Measurements from ENCODE around the gene FBXW11. TPM values are rescaled to one million over a fixed set of nuclear protein-coding genes. Genes with fewer than 3 reads are reported as not detected.
"Not testable (repeated sequence)": the region's sequence is repeated elsewhere in the genome, so short reads cannot be mapped to it uniquely, and the experiment has no call there.

FBXW11 gene
- total and polyA plus RNA-seq, 7 experiments from 2014 or later: 15.0 to 40.7 (median 30.0) TPM

DNA sequence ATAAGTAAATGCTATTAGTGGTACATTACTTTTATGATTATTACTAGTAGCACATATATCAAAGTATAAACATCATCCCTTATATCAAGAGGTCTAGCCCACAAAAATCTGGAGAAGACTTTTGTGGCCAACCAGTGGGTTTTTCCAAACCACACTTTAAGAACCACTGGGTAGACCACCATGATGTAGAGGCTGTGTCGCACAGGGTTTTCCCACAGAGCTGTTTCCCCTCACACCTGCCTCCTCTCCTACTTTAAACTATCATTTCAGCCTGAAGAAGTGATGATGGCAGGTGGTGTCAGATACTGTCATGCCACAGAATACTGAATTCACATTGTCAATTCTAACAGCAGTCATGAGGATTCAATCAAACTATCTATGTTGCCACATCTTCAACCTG, 109.2 kb downstream of the FBXW11 start:
- Mint-ChIP-seq H3K9me3 (no peaks in the 10 kb centered on the region), H3K4me3 (no peak overlapping the region), H3K4me1 (peaks cover 5 to 31% (median 9%) of the 10 kb centered on the region in 7 donors), H3K27me3 (no peaks in the 10 kb centered on the region), H3K27ac (no peak overlapping the region), H3K36me3 (peaks cover 3 to 44% (median 27%) of the 10 kb centered on the region in 5 donors)
- Histone ChIP-seq H3K9me3 (ENCODE audit: control insufficient read depth in 2 of 3, low read length in 3 of 3) (no peaks in the 10 kb centered on the region), H3K27ac (ENCODE audit: low read depth, low read length) (no peak overlapping the region), H3K27me3 (ENCODE audit: control insufficient read depth in 2 of 2, insufficient read depth in 2 of 2, low read length in 2 of 2) (no peaks in the 10 kb centered on the region), H3K4me1 (ENCODE audit: control insufficient read depth in 2 of 2, insufficient read depth in 2 of 2, low read length in 2 of 2) (no peaks in the 10 kb centered on the region), H3K36me3 (ENCODE audit: control insufficient read depth in 2 of 3, insufficient read depth in 3 of 3, low read length in 3 of 3) (peaks cover 0 to 17% (median 0%) of the 10 kb centered on the region in 3 experiments), H3K4me3 (ENCODE audit: low read length) (no peak overlapping the region)
- no peak for DNase-seq
- CTCF ChIA-PET: no interaction called here
- intact Hi-C loops (cut with micrococcal nuclease): no loop called here
- ATAC-seq: peak; percentile 12
- POLR2A ChIA-PET: no interaction called here

DNA sequence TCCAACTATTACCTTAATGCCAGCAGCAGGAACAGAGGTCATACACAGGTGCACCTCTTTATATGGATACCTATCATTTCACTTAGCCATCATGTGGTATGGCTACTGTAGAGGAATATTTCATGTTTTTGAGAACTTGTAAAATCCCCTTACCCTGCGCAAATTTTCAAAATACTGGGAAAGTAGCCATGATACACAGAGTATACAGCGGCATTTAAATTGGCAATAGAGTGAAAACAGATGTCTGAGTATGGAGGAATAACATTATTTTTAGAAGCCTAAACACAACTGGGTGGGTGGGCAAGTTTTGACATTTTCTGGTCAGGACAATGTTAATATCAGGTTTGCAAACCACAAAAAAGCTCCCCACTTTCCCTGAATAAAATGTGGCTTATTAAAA, 111.4 kb downstream of the FBXW11 start:
- CTCF ChIA-PET: no interaction called here
- H3K9me3 Mint-ChIP-seq: no peaks in the 10 kb centered on the region
- intact Hi-C loops (cut with micrococcal nuclease): no loop called here

DNA sequence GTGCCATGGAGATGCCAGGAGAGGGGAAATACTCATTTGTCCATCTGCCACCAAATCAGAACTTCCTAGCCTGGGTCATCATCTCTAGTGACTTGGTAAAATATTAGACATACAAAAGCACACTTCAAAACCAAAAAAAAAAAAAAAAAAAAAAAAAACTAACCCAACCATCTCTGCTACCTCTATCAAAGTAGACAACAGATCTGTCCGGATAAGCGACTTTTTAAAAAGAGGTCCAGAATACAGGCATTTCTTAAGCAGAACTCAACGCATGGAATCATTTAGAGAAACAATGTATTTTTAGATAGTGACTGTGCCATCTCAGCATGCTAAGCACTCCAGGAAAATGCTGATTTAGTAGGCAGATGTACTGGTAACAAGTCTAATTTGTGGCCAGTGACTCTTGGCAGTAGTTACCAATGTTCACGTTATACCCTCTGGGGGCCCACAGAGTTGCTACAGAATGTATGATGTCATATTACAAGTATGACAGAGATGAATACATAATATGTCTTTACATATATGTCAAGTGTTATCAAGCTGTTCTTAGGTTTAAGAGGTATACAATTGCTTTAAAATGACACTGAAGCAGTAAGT, 113.0 kb downstream of the FBXW11 start:
- Histone ChIP-seq H3K4me1 (ENCODE audit: control insufficient read depth in 2 of 2, insufficient read depth in 2 of 2, low read length in 2 of 2) (no peaks in the 10 kb centered on the region), H3K36me3 (ENCODE audit: control insufficient read depth in 2 of 3, insufficient read depth in 3 of 3, low read length in 3 of 3) (peaks cover 0 to 37% (median 0%) of the 10 kb centered on the region in 3 experiments), H3K27me3 (ENCODE audit: control insufficient read depth in 2 of 2, insufficient read depth in 2 of 2, low read length in 2 of 2) (no peaks in the 10 kb centered on the region), H3K27ac (ENCODE audit: low read depth, low read length) (no peak overlapping the region), H3K9me3 (ENCODE audit: control insufficient read depth in 2 of 3, low read length in 3 of 3) (no peaks in the 10 kb centered on the region), H3K4me3 (ENCODE audit: low read length) (no peak overlapping the region)
- Mint-ChIP-seq H3K9me3 (no peaks in the 10 kb centered on the region), H3K36me3 (peaks cover 12 to 52% (median 31%) of the 10 kb centered on the region in 5 donors), H3K4me1 (peaks cover 0 to 16% (median 4%) of the 10 kb centered on the region in 7 donors), H3K27ac (peak overlapping the region in 1 of 9 donors; percentile 59), H3K4me3 (no peak overlapping the region), H3K27me3 (no peaks in the 10 kb centered on the region)
- intact Hi-C loops (cut with micrococcal nuclease): no loop called here
- CTCF ChIA-PET: interaction anchor here (0.9 kb wide), 1 partner anchor 19 kb away, joined by 3 read pairs; no protein-coding TSS in a partner anchor
- DNase-seq (no peak), ATAC-seq (no peak)
- POLR2A ChIA-PET: no interaction called here

More for the DNA sequence above, 111.4 kb downstream of the FBXW11 start:
- no peaks in the 10 kb centered on the region for H3K9me3 ChIP-seq (ENCODE audit: control insufficient read depth in 2 of 3, low read length in 3 of 3)
- Mint-ChIP-seq H3K4me1 (peaks cover 2 to 27% (median 6%) of the 10 kb centered on the region in 7 donors), H3K27me3 (no peaks in the 10 kb centered on the region), H3K4me3 (no peak overlapping the region), H3K36me3 (peaks cover 7 to 51% (median 32%) of the 10 kb centered on the region in 5 donors), H3K27ac (no peak overlapping the region)
- H3K4me3 ChIP-seq (ENCODE audit: low read length): no peak overlapping the region
- DNase-seq: no peak
- H3K27ac ChIP-seq (ENCODE audit: low read depth, low read length): no peak overlapping the region
- no peaks in the 10 kb centered on the region for H3K27me3 ChIP-seq (ENCODE audit: control insufficient read depth in 2 of 2, insufficient read depth in 2 of 2, low read length in 2 of 2)
- no peak for ATAC-seq
- POLR2A ChIA-PET: no interaction called here
- H3K4me1 ChIP-seq (ENCODE audit: control insufficient read depth in 2 of 2, insufficient read depth in 2 of 2, low read length in 2 of 2): no peaks in the 10 kb centered on the region
- H3K36me3 ChIP-seq (ENCODE audit: control insufficient read depth in 2 of 3, insufficient read depth in 3 of 3, low read length in 3 of 3): peaks cover 0 to 33% (median 0%) of the 10 kb centered on the region in 3 experiments

DNA sequence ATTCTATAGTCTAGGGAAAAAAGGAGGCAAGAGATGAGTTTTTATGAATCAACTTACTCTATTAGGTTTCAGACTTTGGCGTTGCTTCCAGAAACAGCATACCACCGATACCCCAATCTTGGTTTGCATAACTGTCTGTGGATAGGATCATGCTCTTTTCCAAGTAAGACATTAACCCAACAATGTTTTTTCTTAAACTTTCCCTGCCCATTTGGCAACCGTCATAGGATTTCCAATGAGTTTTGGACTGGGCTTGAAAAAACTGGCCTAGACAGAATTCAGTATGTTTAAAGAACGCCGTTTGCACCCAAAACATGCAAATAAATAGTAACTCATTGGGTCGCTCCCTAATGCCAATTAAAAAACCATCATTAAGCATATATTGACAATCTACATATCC, 114.8 kb downstream of the FBXW11 start:
- no peaks in the 10 kb centered on the region for H3K9me3 ChIP-seq (ENCODE audit: control insufficient read depth in 2 of 3, low read length in 3 of 3)
- POLR2A ChIA-PET: no interaction called here
- no peak for DNase-seq
- no peak overlapping the region for H3K27ac ChIP-seq (ENCODE audit: low read depth, low read length)
- no peaks in the 10 kb centered on the region for H3K9me3 Mint-ChIP-seq
- ATAC-seq: no peak
- H3K4me3 Mint-ChIP-seq: no peak overlapping the region
- H3K27me3 Mint-ChIP-seq: no peaks in the 10 kb centered on the region
- H3K27me3 ChIP-seq (ENCODE audit: control insufficient read depth in 2 of 2, insufficient read depth in 2 of 2, low read length in 2 of 2): no peaks in the 10 kb centered on the region
- no peak overlapping the region for H3K27ac Mint-ChIP-seq
- peaks cover 12 to 57% (median 41%) of the 10 kb centered on the region in 5 donors for H3K36me3 Mint-ChIP-seq
- H3K4me1 ChIP-seq (ENCODE audit: control insufficient read depth in 2 of 2, insufficient read depth in 2 of 2, low read length in 2 of 2): no peaks in the 10 kb centered on the region
- intact Hi-C loops (cut with micrococcal nuclease): no loop called here
- peaks cover 0 to 7% (median 0%) of the 10 kb centered on the region in 7 donors for H3K4me1 Mint-ChIP-seq
- CTCF ChIA-PET: no interaction called here
- peaks cover 0 to 41% (median 0%) of the 10 kb centered on the region in 3 experiments for H3K36me3 ChIP-seq (ENCODE audit: control insufficient read depth in 2 of 3, insufficient read depth in 3 of 3, low read length in 3 of 3)
- no peak overlapping the region for H3K4me3 ChIP-seq (ENCODE audit: low read length)

DNA sequence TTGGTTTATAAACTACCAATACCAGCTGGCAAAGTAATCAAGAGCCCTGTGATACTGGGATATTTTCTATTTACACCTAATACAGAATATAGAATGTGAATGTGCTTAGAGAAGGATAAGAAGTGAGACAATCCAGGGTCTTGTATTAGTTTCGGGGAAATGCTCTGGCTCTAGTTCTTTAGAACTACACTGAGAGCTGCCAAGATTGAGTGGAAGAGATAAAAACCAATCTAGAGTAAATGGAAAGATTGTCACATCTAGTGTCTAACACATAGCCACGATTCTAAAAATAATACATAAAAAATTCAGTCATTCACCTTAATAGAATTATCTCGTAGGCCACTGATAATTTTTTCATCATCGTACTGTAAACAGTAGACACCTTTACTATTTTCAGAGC, 115.3 kb downstream of the FBXW11 start:
- Histone ChIP-seq H3K4me3 (ENCODE audit: low read length) (no peak overlapping the region), H3K36me3 (ENCODE audit: control insufficient read depth in 2 of 3, insufficient read depth in 3 of 3, low read length in 3 of 3) (peaks cover 0 to 38% (median 0%) of the 10 kb centered on the region in 3 experiments), H3K27me3 (ENCODE audit: control insufficient read depth in 2 of 2, insufficient read depth in 2 of 2, low read length in 2 of 2) (no peaks in the 10 kb centered on the region), H3K9me3 (ENCODE audit: control insufficient read depth in 2 of 3, low read length in 3 of 3) (no peaks in the 10 kb centered on the region), H3K4me1 (ENCODE audit: control insufficient read depth in 2 of 2, insufficient read depth in 2 of 2, low read length in 2 of 2) (no peaks in the 10 kb centered on the region), H3K27ac (ENCODE audit: low read depth, low read length) (no peak overlapping the region)
- no peak overlapping the region for H3K27ac Mint-ChIP-seq
- ChIA-PET POLR2A (no interaction called here), CTCF (no interaction called here)
- no peak overlapping the region for H3K4me3 Mint-ChIP-seq
- peaks cover 0 to 7% (median 0%) of the 10 kb centered on the region in 7 donors for H3K4me1 Mint-ChIP-seq
- peaks cover 12 to 53% (median 41%) of the 10 kb centered on the region in 5 donors for H3K36me3 Mint-ChIP-seq
- intact Hi-C loops (cut with micrococcal nuclease): no loop called here
- H3K27me3 Mint-ChIP-seq: no peaks in the 10 kb centered on the region
- no peak for ATAC-seq
- no peak for DNase-seq
- no peaks in the 10 kb centered on the region for H3K9me3 Mint-ChIP-seq

DNA sequence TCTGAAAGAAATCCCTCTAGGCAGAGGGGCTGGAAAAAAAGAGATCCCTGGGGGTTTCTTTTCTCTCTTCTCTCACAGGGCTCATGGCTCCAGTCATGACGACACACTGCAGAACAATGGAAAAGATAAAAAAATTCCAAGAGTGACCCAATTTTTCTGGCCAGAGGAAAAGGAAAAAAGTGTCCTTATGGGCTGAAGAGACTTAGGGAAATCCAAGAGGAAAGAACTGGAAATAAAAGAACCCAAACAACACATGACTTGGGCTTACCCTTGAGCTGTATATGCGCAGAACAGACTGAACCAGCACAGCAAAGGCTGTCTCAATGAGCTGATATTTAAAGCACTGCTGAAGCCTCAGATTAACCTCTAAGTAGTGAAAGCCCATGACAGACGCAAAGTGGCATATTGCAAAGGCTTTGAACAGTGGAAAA, 118.4 kb downstream of the FBXW11 start:
- no peaks in the 10 kb centered on the region for H3K4me1 ChIP-seq (ENCODE audit: control insufficient read depth in 2 of 2, insufficient read depth in 2 of 2, low read length in 2 of 2)
- H3K27me3 ChIP-seq (ENCODE audit: control insufficient read depth in 2 of 2, insufficient read depth in 2 of 2, low read length in 2 of 2): no peaks in the 10 kb centered on the region
- Mint-ChIP-seq H3K27me3 (no peaks in the 10 kb centered on the region), H3K9me3 (no peaks in the 10 kb centered on the region), H3K4me1 (peaks cover 0 to 5% (median 0%) of the 10 kb centered on the region in 7 donors), H3K4me3 (no peak overlapping the region), H3K36me3 (peaks cover 30 to 63% (median 46%) of the 10 kb centered on the region in 5 donors), H3K27ac (no peak overlapping the region)
- DNase-seq (no peak), ATAC-seq (no peak)
- ChIA-PET POLR2A (no interaction called here), CTCF (no interaction called here)
- intact Hi-C loops (cut with micrococcal nuclease): no loop called here
- no peak overlapping the region for H3K4me3 ChIP-seq (ENCODE audit: low read length)
- peaks cover 0 to 40% (median 0%) of the 10 kb centered on the region in 3 experiments for H3K36me3 ChIP-seq (ENCODE audit: control insufficient read depth in 2 of 3, insufficient read depth in 3 of 3, low read length in 3 of 3)
- H3K9me3 ChIP-seq (ENCODE audit: control insufficient read depth in 2 of 3, low read length in 3 of 3): no peaks in the 10 kb centered on the region
- no peak overlapping the region for H3K27ac ChIP-seq (ENCODE audit: low read depth, low read length)

DNA sequence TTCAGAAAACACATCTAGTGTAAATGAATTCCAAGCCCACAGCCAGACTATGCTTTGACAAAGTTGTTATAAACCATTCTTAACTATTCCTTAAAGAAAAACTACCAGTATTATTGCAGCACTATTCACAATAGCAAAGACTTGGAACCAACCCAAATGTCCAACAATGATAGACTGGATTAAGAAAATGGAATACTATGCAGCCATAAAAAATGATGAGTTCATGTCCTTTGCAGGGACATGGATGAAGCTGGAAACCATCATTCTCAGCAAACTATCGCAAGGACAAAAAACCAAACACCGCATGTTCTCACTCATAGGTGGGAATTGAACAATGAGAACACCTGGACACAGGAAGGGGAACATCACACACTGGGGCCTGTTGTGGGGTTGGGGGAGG, 120.4 kb downstream of the FBXW11 start:
- H3K9me3 ChIP-seq (ENCODE audit: control insufficient read depth in 2 of 3, low read length in 3 of 3); H3K4me3 Mint-ChIP-seq; POLR2A ChIA-PET; H3K4me1 ChIP-seq (ENCODE audit: control insufficient read depth in 2 of 2, insufficient read depth in 2 of 2, low read length in 2 of 2); H3K27ac ChIP-seq (ENCODE audit: low read depth, low read length); H3K27me3 ChIP-seq (ENCODE audit: control insufficient read depth in 2 of 2, insufficient read depth in 2 of 2, low read length in 2 of 2); intact Hi-C loops (cut with micrococcal nuclease); H3K9me3 Mint-ChIP-seq; ATAC-seq; CTCF ChIA-PET; DNase-seq; H3K4me3 ChIP-seq (ENCODE audit: low read length); H3K27me3 Mint-ChIP-seq; H3K27ac Mint-ChIP-seq: not testable (repeated sequence)
- H3K36me3 ChIP-seq (ENCODE audit: control insufficient read depth in 2 of 3, insufficient read depth in 3 of 3, low read length in 3 of 3): peaks cover 0 to 32% (median 0%) of the 10 kb centered on the region in 3 experiments
- H3K36me3 Mint-ChIP-seq: peaks cover 29 to 63% (median 42%) of the 10 kb centered on the region in 5 donors
- H3K4me1 Mint-ChIP-seq: peaks cover 0 to 11% (median 4%) of the 10 kb centered on the region in 7 donors

Measured in naive thymus-derived CD4-positive, alpha-beta T cell (primary cell).